ENCODE data around the gene LAMA3. TPM values are rescaled to one million over a fixed set of nuclear protein-coding genes. Genes with fewer than 3 reads are reported as not detected.

The LAMA3 gene
- total and polyA plus RNA-seq, 2 donors (not counting 3 experiments of a cell fraction or from before 2014, with no cell fraction given): 2.6 to 12.3 TPM

DNA sequence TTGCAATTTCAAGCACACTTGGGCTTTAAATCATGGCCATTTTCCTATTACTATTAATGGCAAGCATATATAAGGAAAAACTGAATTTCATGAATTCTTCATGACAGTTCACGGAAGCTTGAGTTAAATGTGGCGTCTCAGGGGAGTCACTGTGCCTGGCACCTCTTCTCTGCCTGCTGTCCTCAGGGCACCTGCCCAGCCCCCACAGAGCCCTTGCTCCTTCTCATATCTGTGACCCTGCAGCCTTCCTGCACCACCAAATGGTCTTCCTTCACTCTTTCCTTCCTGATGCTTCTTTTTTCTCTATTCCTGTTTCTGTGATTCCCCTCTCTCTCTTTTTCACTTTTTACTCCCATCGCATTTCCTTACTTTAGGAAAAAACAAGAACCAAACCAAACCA is 35.4 kb downstream of the LAMA3 start:
- DNase-seq (ENCODE audit: low read depth, low spot score): no peak
- CTCF ChIA-PET: interaction anchor here (1.1 to 3.1 kb wide), 2 partner anchors 22 to 194 kb away, joined by 3 to 10 read pairs; no protein-coding TSS in a partner anchor
- POLR2A ChIA-PET: no interaction called here
- Histone ChIP-seq H3K9me1 (replicated peaks; ENCODE audit: control insufficient read depth, extremely low read depth, insufficient read depth, low read length) (no peaks in the 10 kb centered on the region), H3K36me3 (ENCODE audit: control insufficient read depth in 2 of 2, extremely low read depth in 1 of 2, insufficient read depth in 2 of 2, low read length in 2 of 2) (no peaks in the 10 kb centered on the region), H3K9me3 (replicated peaks; ENCODE audit: control insufficient read depth, insufficient read depth, low read length) (no peaks in the 10 kb centered on the region), H4K20me1 (replicated peaks; ENCODE audit: control insufficient read depth, extremely low read depth, insufficient read depth, low read length) (no peaks in the 10 kb centered on the region), H3K27me3 (ENCODE audit: control insufficient read depth in 2 of 2, insufficient read depth in 2 of 2, low read length in 2 of 2) (no peaks in the 10 kb centered on the region), H3K4me2 (ENCODE audit: insufficient read depth, low read length) (no peak overlapping the region), H3K79me2 (ENCODE audit: control insufficient read depth, insufficient read depth, low read length) (no peaks in the 10 kb centered on the region), H3K9ac (replicated peaks; ENCODE audit: extremely low read depth, insufficient read depth, low read length) (no peak overlapping the region), H2AFZ (ENCODE audit: low read depth, low read length) (no peak overlapping the region), H3K4me1 (ENCODE audit: control insufficient read depth, extremely low read depth, insufficient read depth, low read length) (peaks cover 1% of the 10 kb centered on the region), H3K27ac (ENCODE audit: insufficient read depth, low read depth, low read length) (no peak overlapping the region), H3K4me3 (replicated peaks in 1 of 3; ENCODE audit: insufficient read depth in 1 of 3, low read depth in 1 of 3, low read length in 3 of 3) (no peak overlapping the region)
- FAIRE-seq: no peak
- no TSS peak for BruUV-seq (replicated peaks)
- intact Hi-C loops (cut with micrococcal nuclease): no loop called here
- dilution Hi-C loops (cut with MboI; ENCODE audit: extremely low pct_ligation_motif_present, low sequenced_read_pairs): no loop called here
- TF ChIP-seq FOS (IDR thresholded peaks at IDR 0.05; ENCODE audit: borderline replicate concordance, insufficient read depth, low read length) (no peak), POLR2AphosphoS5 (IDR thresholded peaks at IDR 0.05; ENCODE audit: insufficient read depth, low read depth, low read length) (no peak), POLR2A (IDR thresholded peaks at IDR 0.05; ENCODE audit: low read depth, low read length) (no peak), MYC (IDR thresholded peaks at IDR 0.05; ENCODE audit: low read depth, low read length) (no peak), EZH2 (IDR thresholded peaks at IDR 0.05; ENCODE audit: borderline replicate concordance, low read depth, low read length, severe bottlenecking) (no peak), CTCF (IDR thresholded peaks at IDR 0.05; ENCODE audit: extremely low read depth in 1 of 2, insufficient read depth in 1 of 2, low read depth in 1 of 2, low read length in 2 of 2) (no peak), GATA2 (IDR thresholded peaks at IDR 0.05; ENCODE audit: insufficient read depth, insufficient read length, low read depth, low read length) (no peak), JUN (IDR thresholded peaks at IDR 0.05; ENCODE audit: borderline replicate concordance, insufficient read depth, insufficient read length, low read depth) (no peak)
- TF ChIP-seq, protein P1, sequence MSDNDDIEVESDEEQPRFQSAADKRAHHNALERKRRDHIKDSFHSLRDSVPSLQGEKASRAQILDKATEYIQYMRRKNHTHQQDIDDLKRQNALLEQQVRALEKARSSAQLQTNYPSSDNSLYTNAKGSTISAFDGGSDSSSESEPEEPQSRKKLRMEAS (IDR thresholded peaks at IDR 0.05; ENCODE audit: insufficient read depth, insufficient read length): no peak

Measured in endothelial cell of umbilical vein (primary cell).